Measurements from ENCODE around the gene PDE6B. TPM values are rescaled to one million over a fixed set of nuclear protein-coding genes. Genes with fewer than 3 reads are reported as not detected.

Gene PDE6B
- polyA plus RNA-seq, 1 donor from 2014 or later = 3.2 TPM

DNA sequence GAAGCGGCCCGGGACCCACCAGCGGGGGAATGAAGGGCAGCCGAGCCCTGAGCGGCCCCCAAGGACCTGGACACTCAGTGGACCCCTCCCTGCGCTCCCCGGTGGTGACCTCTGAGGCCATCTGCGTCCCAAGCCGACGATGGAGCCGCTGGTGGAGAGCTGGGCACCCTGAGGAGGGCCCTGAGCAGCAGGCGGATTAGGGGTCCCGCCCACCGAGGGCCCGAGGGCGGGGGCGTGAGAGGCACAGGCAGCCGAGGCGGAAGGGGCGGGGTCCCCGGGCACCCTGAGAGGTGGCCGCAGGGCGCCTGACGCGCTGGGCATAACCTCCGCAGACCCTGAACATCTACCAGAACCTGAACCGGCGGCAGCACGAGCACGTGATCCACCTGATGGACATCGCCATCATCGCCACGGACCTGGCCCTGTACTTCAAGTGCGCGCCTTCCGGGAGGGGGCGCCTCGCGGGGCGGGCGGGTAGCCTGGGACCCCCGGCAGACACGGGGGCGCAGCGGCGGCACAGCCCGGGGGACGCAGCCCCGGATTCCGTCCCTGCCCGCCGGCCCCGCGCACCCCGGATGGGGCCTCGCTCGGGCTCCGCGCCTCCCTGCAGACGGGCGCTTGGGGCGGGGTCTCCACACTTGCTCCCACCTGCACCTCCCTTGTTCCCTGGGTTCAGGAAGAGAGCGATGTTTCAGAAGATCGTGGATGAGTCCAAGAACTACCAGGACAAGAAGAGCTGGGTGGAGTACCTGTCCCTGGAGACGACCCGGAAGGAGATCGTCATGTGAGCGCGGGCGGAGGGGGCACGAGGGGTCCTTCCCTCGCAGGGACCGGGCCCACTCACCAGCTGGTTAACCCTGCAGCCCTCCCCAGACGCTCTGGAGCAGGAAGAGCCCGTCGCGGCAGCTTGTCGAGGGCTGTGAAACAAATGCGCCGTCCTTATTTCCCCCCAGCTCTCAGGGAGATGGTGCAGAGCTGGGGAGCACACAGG lies 38.4 kb downstream of the PDE6B start:
- Histone ChIP-seq H3K79me2 (replicated peaks; ENCODE audit: insufficient read depth, low read length) (no peaks in the 10 kb centered on the region), H3K4me2 (ENCODE audit: low read length) (no peak overlapping the region), H3K4me3 (ENCODE audit: low read length) (peak overlapping the region; percentile 51), H2AFZ (ENCODE audit: low read depth, low read length) (no peak overlapping the region), H3K27me3 (ENCODE audit: insufficient read depth, low read depth, low read length) (no peaks in the 10 kb centered on the region), H3K36me3 (ENCODE audit: insufficient read depth, low read length) (no peaks in the 10 kb centered on the region), H4K20me1 (ENCODE audit: insufficient read depth) (no peaks in the 10 kb centered on the region), H3F3A (ENCODE audit: insufficient read depth, low read length, poor library complexity, severe bottlenecking) (no peaks in the 10 kb centered on the region), H3K27ac (ENCODE audit: low read length) (no peak overlapping the region), H3K9ac (ENCODE audit: low read length) (no peak overlapping the region), H3K9me3 (ENCODE audit: low read length) (no peaks in the 10 kb centered on the region), H3K9me2 (ENCODE audit: insufficient read depth, low read length) (no peaks in the 10 kb centered on the region)
- TF ChIP-seq CTCF (IDR thresholded peaks at IDR 0.05; ENCODE audit: poor library complexity, severe bottlenecking) (peak; percentile 14), MXI1 (conservative IDR thresholded peaks at IDR 0.05; ENCODE audit: poor library complexity, severe bottlenecking) (no peak), RAD21 (conservative IDR thresholded peaks at IDR 0.05) (no peak)

DNA sequence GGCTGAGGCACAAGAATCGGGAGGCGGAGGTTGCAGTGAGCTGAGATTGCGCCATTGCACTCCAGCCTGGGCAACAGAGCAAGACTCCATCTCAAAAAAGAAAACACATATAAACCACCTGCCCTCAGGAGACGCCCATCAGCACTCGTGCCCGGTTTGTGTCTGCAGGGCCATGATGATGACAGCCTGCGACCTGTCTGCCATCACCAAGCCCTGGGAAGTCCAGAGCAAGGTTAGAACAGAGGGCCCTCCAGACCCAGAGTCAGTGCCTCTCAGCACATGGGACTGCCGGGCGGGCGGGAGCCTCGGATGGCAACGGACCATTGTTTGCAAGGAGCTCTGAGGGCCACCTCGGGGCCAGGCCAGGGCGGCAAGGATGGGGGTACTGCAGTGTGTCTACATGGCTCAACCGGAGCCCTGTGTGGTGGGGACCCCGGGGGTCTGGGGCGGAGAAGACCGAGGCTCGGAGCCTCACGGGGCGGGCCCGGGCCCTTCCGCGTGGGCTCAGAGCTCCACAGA lies 39.4 kb downstream of the PDE6B start:
- no peaks in the 10 kb centered on the region for H4K20me1 ChIP-seq (ENCODE audit: insufficient read depth)
- H3K4me3 ChIP-seq (ENCODE audit: low read length) = no peak overlapping the region
- H3K9ac ChIP-seq (ENCODE audit: low read length) = no peak overlapping the region
- no peaks in the 10 kb centered on the region for H3K36me3 ChIP-seq (ENCODE audit: insufficient read depth, low read length)
- no peaks in the 10 kb centered on the region for H3K9me2 ChIP-seq (ENCODE audit: insufficient read depth, low read length)
- no peaks in the 10 kb centered on the region for H3K79me2 ChIP-seq (replicated peaks; ENCODE audit: insufficient read depth, low read length)
- TF ChIP-seq TAF1 (IDR thresholded peaks at IDR 0.05; ENCODE audit: low read depth) (no peak), RAD21 (conservative IDR thresholded peaks at IDR 0.05) (no peak), MXI1 (conservative IDR thresholded peaks at IDR 0.05; ENCODE audit: poor library complexity, severe bottlenecking) (no peak), SMC3 (conservative IDR thresholded peaks at IDR 0.05; ENCODE audit: poor library complexity) (no peak), EZH2 (IDR thresholded peaks at IDR 0.05; ENCODE audit: borderline replicate concordance, insufficient read depth, low read length, poor library complexity, severe bottlenecking) (no peak), POLR2AphosphoS5 (IDR thresholded peaks at IDR 0.05) (no peak), REST (IDR thresholded peaks at IDR 0.05; ENCODE audit: borderline replicate concordance) (no peak), CTCF (IDR thresholded peaks at IDR 0.05; ENCODE audit: poor library complexity, severe bottlenecking) (no peak), EP300 (conservative IDR thresholded peaks at IDR 0.05; ENCODE audit: poor library complexity, severe bottlenecking) (no peak)
- no peak overlapping the region for H3K4me2 ChIP-seq (ENCODE audit: low read length)
- no peaks in the 10 kb centered on the region for H3F3A ChIP-seq (ENCODE audit: insufficient read depth, low read length, poor library complexity, severe bottlenecking)
- no peaks in the 10 kb centered on the region for H3K9me3 ChIP-seq (ENCODE audit: low read length)
- no peaks in the 10 kb centered on the region for H3K27me3 ChIP-seq (ENCODE audit: insufficient read depth, low read depth, low read length)
- no peak overlapping the region for H2AFZ ChIP-seq (ENCODE audit: low read depth, low read length)
- H3K27ac ChIP-seq (ENCODE audit: low read length) = no peak overlapping the region
